HepG2 (cell line): ENCODE measurements around the gene ACSM5. TPM values are rescaled to one million over a fixed set of nuclear protein-coding genes. Genes with fewer than 3 reads are reported as not detected.

ENCODE experiments used
- ARHGAP35 ChIP-seq: sonication (generic); formaldehyde crosslinking; IDR thresholded peaks from 2 replicates; pipeline ENCODE4 v1.9.0; 2022; ENCODE audit warnings: mild to moderate bottlenecking, inconsistent platforms, moderate library complexity, missing genetic modification reagents, borderline replicate concordance
- BCL6 ChIP-seq: IDR thresholded peaks from 2 replicates; pipeline ENCODE4 v1.6.1; 2016; ENCODE audit warnings: missing genetic modification reagents, missing compliant biosample characterization
- BORCS8-MEF2B ChIP-seq: sonication (generic); formaldehyde crosslinking; IDR thresholded peaks from 2 replicates; pipeline ENCODE4 v1.8.0; 2022; ENCODE audit warnings: mild to moderate bottlenecking, missing genetic modification reagents
- HNRNPK ChIP-seq: fragments of 200-400 bp; formaldehyde crosslinking; IDR thresholded peaks from 2 replicates; pipeline ENCODE4 v1.6.1; 2018; ENCODE audit warnings: low read length, low read depth, moderate library complexity, mild to moderate bottlenecking; ENCODE audit not compliant: poor library complexity, severe bottlenecking
- JUN ChIP-seq: sonication (generic); formaldehyde crosslinking; IDR thresholded peaks from 2 replicates; pipeline ENCODE4 v1.4.0; 2020; ENCODE audit warnings: mild to moderate bottlenecking, missing genetic modification reagents
- MED8 ChIP-seq: sonication (generic); formaldehyde crosslinking; IDR thresholded peaks from 2 replicates; pipeline ENCODE4 v1.8.1; 2023; ENCODE audit warnings: mild to moderate bottlenecking, missing genetic modification reagents; ENCODE audit not compliant: insufficient replicate concordance
- PHB2 ChIP-seq: fragments of 450-650 bp; IDR thresholded peaks from 2 replicates; pipeline ENCODE4 v1.6.1; 2018; ENCODE audit not compliant: partially characterized antibody
- PITX1 ChIP-seq: sonication (generic); formaldehyde crosslinking; IDR thresholded peaks from 2 replicates; pipeline ENCODE4 v1.5.1; 2020; ENCODE audit warnings: mild to moderate bottlenecking, missing genetic modification reagents
- RARA ChIP-seq: IDR thresholded peaks from 2 replicates; pipeline ENCODE4 v1.6.1; 2016; ENCODE audit warnings: missing genetic modification reagents, missing compliant biosample characterization
- STAT5B ChIP-seq: sonication (generic); formaldehyde crosslinking; IDR thresholded peaks from 2 replicates; pipeline ENCODE4 v1.4.0; 2020; ENCODE audit warnings: missing genetic modification reagents
- ZNF3 ChIP-seq: IDR thresholded peaks from 2 replicates; pipeline ENCODE4 v1.7.0; 2017; ENCODE audit warnings: inconsistent platforms
- ZNF446 ChIP-seq: sonication (generic); formaldehyde crosslinking; IDR thresholded peaks from 2 replicates; pipeline ENCODE4 v1.5.0; 2020; ENCODE audit warnings: mild to moderate bottlenecking, missing genetic modification reagents
- ZNF614 ChIP-seq: IDR thresholded peaks from 2 replicates; pipeline ENCODE4 v1.6.1; 2018; ENCODE audit warnings: missing biosample characterization, missing genetic modification reagents, inconsistent platforms, borderline replicate concordance
- ZNF891 ChIP-seq: sonication (generic); formaldehyde crosslinking; IDR thresholded peaks from 2 replicates; pipeline ENCODE4 v1.5.0; 2020; ENCODE audit warnings: mild to moderate bottlenecking, missing genetic modification reagents
- polyA plus RNA-seq, 8 experiments: library from polyadenylated mRNA; depleted of rRNA in 3 of 8; stranded (reverse) in 7 of 8; unstranded in 1 of 8; fragments of >200 nt; fragmentation: Illumina TruSeq in 4 of 8; extraction: Trizol in 4 of 8; gene quantifications; 2 replicates each; pipeline versions ENCODE4 v1.2.1 to v1.2.3, GENCODE V29; 2011 to 2016; ENCODE audit warnings: low read depth in 4 of 8, missing spikeins in 1 of 8, mixed read lengths in 1 of 8; ENCODE audit not compliant: insufficient read depth in 1 of 8
- total RNA-seq, 5 experiments: library from RNA; depleted of rRNA; stranded (reverse); fragments of >200 nt; fragmentation: Illumina TruSeq; extraction: Trizol; gene quantifications; 2 replicates each; pipeline ENCODE4 v1.2.3, GENCODE V29; 2016; ENCODE audit warnings: low read depth in 1 of 5
- TF ChIP-seq, protein P1 (sequence below): sonication (generic); formaldehyde crosslinking; IDR thresholded peaks from 2 replicates; pipeline ENCODE4 v1.5.1; 2020; ENCODE audit warnings: mild to moderate bottlenecking, missing genetic modification reagents, moderate library complexity
- TF ChIP-seq, protein P2 (sequence below): sonication (generic); formaldehyde crosslinking; IDR thresholded peaks from 2 replicates; pipeline ENCODE4 v1.5.0; 2020; ENCODE audit warnings: missing genetic modification reagents, mild to moderate bottlenecking, borderline replicate concordance
- TF ChIP-seq, protein P3 (sequence below): sonication (generic); formaldehyde crosslinking; IDR thresholded peaks from 2 replicates; pipeline ENCODE4 v1.5.0; 2020; ENCODE audit warnings: missing genetic modification reagents, mild to moderate bottlenecking, borderline replicate concordance

ACSM5 gene
- total and polyA plus RNA-seq, 2 of the 13 experiments (the other 11 are each of a cell fraction or from before 2014, with no cell fraction given) = 9.1 to 15.0 TPM

DNA sequence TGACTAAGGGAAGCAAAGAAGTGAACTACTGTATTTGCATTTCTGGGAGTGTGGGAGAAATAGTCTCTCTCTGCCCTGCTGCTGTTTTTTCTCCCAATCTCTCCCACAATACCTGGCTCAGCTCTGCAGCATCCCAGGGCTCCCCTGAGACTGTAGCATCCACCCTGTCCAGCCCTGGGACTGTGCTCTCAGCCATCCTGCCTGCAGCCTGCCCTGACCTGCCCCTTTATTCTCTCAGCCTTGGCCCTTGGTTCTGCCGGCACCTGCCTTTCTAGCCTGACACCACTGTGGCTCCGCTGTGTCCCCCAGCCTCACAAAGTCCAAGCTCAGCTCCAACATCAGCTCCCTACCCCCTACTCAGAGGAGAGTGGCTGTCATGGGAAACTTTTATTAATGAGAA is 6.7 kb upstream of the ACSM5 start (continued):
- TF ChIP-seq, protein P1, sequence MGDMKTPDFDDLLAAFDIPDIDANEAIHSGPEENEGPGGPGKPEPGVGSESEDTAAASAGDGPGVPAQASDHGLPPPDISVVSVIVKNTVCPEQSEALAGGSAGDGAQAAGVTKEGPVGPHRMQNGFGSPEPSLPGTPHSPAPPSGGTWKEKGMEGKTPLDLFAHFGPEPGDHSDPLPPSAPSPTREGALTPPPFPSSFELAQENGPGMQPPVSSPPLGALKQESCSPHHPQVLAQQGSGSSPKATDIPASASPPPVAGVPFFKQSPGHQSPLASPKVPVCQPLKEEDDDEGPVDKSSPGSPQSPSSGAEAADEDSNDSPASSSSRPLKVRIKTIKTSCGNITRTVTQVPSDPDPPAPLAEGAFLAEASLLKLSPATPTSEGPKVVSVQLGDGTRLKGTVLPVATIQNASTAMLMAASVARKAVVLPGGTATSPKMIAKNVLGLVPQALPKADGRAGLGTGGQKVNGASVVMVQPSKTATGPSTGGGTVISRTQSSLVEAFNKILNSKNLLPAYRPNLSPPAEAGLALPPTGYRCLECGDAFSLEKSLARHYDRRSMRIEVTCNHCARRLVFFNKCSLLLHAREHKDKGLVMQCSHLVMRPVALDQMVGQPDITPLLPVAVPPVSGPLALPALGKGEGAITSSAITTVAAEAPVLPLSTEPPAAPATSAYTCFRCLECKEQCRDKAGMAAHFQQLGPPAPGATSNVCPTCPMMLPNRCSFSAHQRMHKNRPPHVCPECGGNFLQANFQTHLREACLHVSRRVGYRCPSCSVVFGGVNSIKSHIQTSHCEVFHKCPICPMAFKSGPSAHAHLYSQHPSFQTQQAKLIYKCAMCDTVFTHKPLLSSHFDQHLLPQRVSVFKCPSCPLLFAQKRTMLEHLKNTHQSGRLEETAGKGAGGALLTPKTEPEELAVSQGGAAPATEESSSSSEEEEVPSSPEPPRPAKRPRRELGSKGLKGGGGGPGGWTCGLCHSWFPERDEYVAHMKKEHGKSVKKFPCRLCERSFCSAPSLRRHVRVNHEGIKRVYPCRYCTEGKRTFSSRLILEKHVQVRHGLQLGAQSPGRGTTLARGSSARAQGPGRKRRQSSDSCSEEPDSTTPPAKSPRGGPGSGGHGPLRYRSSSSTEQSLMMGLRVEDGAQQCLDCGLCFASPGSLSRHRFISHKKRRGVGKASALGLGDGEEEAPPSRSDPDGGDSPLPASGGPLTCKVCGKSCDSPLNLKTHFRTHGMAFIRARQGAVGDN (CRISPR knock-in tag) = peak; percentile 52; the same call in 1 of the 2 replicates
- TF ChIP-seq ZNF446 (0 out of 2 replicates have a peak, but pooled peaks have one; percentile 2), RARA (CRISPR knock-in tag) (no peak), ZNF3 (CRISPR knock-in tag) (no peak), PHB2 (no peak), ZNF891 (peak; percentile 83), STAT5B (no peak), ZNF614 (CRISPR knock-in tag) (no peak), ARHGAP35 (CRISPR knock-in tag) (no peak), BCL6 (no peak), PITX1 (CRISPR knock-in tag) (0 out of 2 replicates have a peak, but pooled peaks have one; percentile 22), BORCS8-MEF2B (CRISPR knock-in tag) (peak; percentile 17; the same call in 1 of the 2 replicates), HNRNPK (no peak), MED8 (no peak), JUN (0 out of 2 replicates have a peak, but pooled peaks have one; percentile 17)
- TF ChIP-seq, protein P2, sequence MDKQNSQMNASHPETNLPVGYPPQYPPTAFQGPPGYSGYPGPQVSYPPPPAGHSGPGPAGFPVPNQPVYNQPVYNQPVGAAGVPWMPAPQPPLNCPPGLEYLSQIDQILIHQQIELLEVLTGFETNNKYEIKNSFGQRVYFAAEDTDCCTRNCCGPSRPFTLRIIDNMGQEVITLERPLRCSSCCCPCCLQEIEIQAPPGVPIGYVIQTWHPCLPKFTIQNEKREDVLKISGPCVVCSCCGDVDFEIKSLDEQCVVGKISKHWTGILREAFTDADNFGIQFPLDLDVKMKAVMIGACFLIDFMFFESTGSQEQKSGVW (CRISPR knock-in tag) = no peak
- TF ChIP-seq, protein P3, sequence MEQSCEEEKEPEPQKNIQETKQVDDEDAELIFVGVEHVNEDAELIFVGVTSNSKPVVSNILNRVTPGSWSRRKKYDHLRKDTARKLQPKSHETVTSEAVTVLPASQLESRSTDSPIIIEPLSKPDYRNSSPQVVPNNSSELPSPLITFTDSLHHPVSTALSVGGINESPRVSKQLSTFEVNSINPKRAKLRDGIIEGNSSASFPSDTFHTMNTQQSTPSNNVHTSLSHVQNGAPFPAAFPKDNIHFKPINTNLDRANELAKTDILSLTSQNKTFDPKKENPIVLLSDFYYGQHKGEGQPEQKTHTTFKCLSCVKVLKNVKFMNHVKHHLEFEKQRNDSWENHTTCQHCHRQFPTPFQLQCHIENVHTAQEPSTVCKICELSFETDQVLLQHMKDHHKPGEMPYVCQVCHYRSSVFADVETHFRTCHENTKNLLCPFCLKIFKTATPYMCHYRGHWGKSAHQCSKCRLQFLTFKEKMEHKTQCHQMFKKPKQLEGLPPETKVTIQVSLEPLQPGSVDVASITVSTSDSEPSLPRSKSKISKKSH (CRISPR knock-in tag) = 0 out of 2 replicates have a peak, but pooled peaks have one; percentile 40
